ENCODE results near the gene CELSR3. TPM values are rescaled to one million over a fixed set of nuclear protein-coding genes. Genes with fewer than 3 reads are reported as not detected.

The CELSR3 gene
- total RNA-seq, 3 donors from 2014 or later (not counting 1 experiment from before 2014, with no cell fraction given), result 2.0 to 3.4 (median 2.6) TPM

Other genes with a start within 250 kb of the CELSR3 start
- gene PLXNB1, start 232.8 kb downstream of the CELSR3 start, total RNA-seq, result 1 to 10 TPM; 4.3 to 5.0 (median 4.4) TPM
- 1 to 10 TPM; 4.4 to 8.8 (median 6.8) TPM for gene CCDC51, start 222.8 kb downstream of the CELSR3 start, total RNA-seq
- 100 to 1,000 TPM; 192 to 239 (median 229) TPM for gene TMA7, start 222.6 kb downstream of the CELSR3 start, total RNA-seq
- 10 to 100 TPM in 2 of 3 donors, 1 to 10 TPM in 1; 8.5 to 11.0 (median 10.6) TPM for gene ATRIP, start 216.1 kb downstream of the CELSR3 start, total RNA-seq
- 100 to 1,000 TPM; 211 to 237 (median 218) TPM for gene SHISA5, start 158.7 kb downstream of the CELSR3 start, total RNA-seq
- 1 to 10 TPM; 2.4 to 4.3 (median 3.6) TPM for gene PFKFB4, start 106.1 kb downstream of the CELSR3 start, total RNA-seq
- not detected for gene UCN2, start 99.1 kb downstream of the CELSR3 start, total RNA-seq
- gene COL7A1, start 67.6 kb downstream of the CELSR3 start, total RNA-seq, result 1 to 10 TPM in 2 of 3 donors, under 1 TPM in 1; 0.54 to 1.7 (median 1.4) TPM
- 100 to 1,000 TPM; 117 to 139 (median 124) TPM for gene UQCRC1, start 53.2 kb downstream of the CELSR3 start, total RNA-seq
- not detected for gene TMEM89, start 41.1 kb downstream of the CELSR3 start, total RNA-seq
- gene SLC26A6, start 27.4 kb downstream of the CELSR3 start, total RNA-seq, result 10 to 100 TPM; 25.8 to 37.6 (median 32.3) TPM
- 10 to 100 TPM; 12.2 to 14.1 (median 12.8) TPM for gene NCKIPSD, start 23.0 kb upstream of the CELSR3 start, total RNA-seq
- 100 to 1,000 TPM; 140 to 151 (median 148) TPM for gene IP6K2, start 54.3 kb upstream of the CELSR3 start, total RNA-seq
- 10 to 100 TPM; 40.5 to 43.5 (median 42.7) TPM for gene PRKAR2A, start 185.0 kb upstream of the CELSR3 start, total RNA-seq
- 10 to 100 TPM; 29.5 to 64.0 (median 48.3) TPM for gene SLC25A20, start 236.0 kb upstream of the CELSR3 start, total RNA-seq